Left ventricle myocardium inferior (tissue), 1 donor: ENCODE measurements around the gene LRRC37A. TPM values are rescaled to one million over a fixed set of nuclear protein-coding genes. Genes with fewer than 3 reads are reported as not detected.
A peak's percentile ranks its signal among the peaks of the same experiment; 100 is the strongest.
"Not testable (repeated sequence)": the region's sequence is repeated elsewhere in the genome, so short reads cannot be mapped to it uniquely, and the experiment has no call there.

Source experiments
- DNase-seq: peaks from one replicate; pipeline ENCODE4 v3.0.0-alpha.2; 2020
- H3K27ac ChIP-seq: fragments of 200-600 bp; replicated peaks from 2 replicates; pipeline ENCODE4 v1.8.0; 2021
- H3K27me3 ChIP-seq: fragments of 200-600 bp; 2 replicates; pipeline ENCODE4 v1.8.0; 2021; ENCODE audit warnings: low read depth
- H3K36me3 ChIP-seq: fragments of 200-600 bp; 2 replicates; pipeline ENCODE4 v1.8.0; 2021
- H3K4me1 ChIP-seq: fragments of 200-600 bp; 2 replicates; pipeline ENCODE4 v1.8.0; 2021
- H3K4me3 ChIP-seq: fragments of 200-600 bp; 2 replicates; pipeline ENCODE4 v1.8.0; 2021; ENCODE audit warnings: mild to moderate bottlenecking, moderate library complexity
- H3K9me3 ChIP-seq: fragments of 200-600 bp; replicated peaks from 2 replicates; pipeline ENCODE4 v1.8.0; 2021
- intact Hi-C: fragments of 100-400 bp; cut with micrococcal nuclease; formaldehyde crosslinking; loops from one replicate; pipeline ENCODE4 v1.11.0; 2022
- long read RNA-seq: library from polyadenylated mRNA; unstranded; transcript quantifications from one replicate; pipeline ENCODE4 v2.0.0, GENCODE V29; 2021
- total RNA-seq: library from RNA; stranded (reverse); fragmentation: NEBNext Ultra II Directional; extraction: Animal tissue kit (Norgen Biotek cat#: 25700); gene quantifications from one replicate; pipeline ENCODE4 v1.2.1, GENCODE V29; 2021
- TF ChIP-seq, protein P1 (sequence below): fragments of 200-600 bp; IDR thresholded peaks from 2 replicates; pipeline ENCODE4 v1.8.0; 2021; ENCODE audit warnings: antibody characterized with exemption, mild to moderate bottlenecking, borderline replicate concordance
- donor health status: DM: no; HTN: yes; CAD: no; lungs with severe emphysema.

The LRRC37A gene
- 1.2 TPM for total RNA-seq
- long read RNA-seq, partial matches to known transcripts, result 1 of 1 reads
- long read RNA-seq, other reads (novel, unspliced or antisense), result 0 of 1 reads

DNA sequence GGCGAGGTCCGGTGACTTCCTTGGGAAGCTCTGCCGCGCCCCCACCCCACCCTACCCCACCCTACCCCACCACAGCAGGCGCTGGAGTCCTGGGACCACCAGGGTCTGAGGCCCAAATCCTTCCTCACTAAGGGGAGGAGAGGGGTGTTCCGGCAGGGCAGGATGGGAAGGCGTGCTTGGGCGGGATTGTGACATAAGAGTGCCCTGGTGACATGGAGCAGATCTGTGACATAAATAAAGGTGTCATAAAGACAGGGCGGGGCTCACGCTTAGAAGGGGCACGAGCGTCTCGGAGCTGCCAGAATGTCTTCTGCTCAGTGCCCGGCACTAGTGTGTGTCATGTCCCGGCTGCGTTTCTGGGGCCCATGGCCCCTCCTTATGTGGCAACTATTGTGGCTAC, at the start of gene LRRC37A:
LRRC37A (plus strand) TSS at position 301 of the 400 bp plus-strand sequence; CDS start at position 304, 3 bp downstream.
- H3K9me3 ChIP-seq, H3K27ac ChIP-seq, H3K36me3 ChIP-seq, DNase-seq, H3K4me1 ChIP-seq, H3K4me3 ChIP-seq, intact Hi-C loops, H3K27me3 ChIP-seq: not testable (repeated sequence)

DNA sequence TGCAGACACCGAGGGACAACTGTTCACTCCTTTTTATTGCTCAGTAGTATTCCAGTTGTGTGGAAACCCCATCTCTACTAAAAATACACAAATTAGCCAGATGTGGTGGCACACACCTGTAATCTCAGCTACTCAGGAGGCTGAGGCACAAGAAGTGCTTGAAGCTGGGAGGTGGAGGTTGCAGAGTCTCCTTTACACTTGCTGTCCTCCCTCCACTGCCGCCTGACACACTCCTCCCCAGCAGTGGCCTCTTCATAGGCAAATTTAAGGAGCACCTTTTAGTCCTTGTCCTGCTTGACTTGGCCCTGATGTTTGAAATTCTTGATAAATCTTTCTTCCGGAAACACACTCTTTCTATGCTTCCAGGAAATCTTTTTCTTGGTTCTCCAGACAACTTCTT, 45.8 kb upstream of the LRRC37A start:
- H3K4me1 ChIP-seq, intact Hi-C loops, H3K36me3 ChIP-seq, H3K9me3 ChIP-seq, H3K4me3 ChIP-seq, H3K27ac ChIP-seq, H3K27me3 ChIP-seq, DNase-seq: not testable (repeated sequence)

DNA sequence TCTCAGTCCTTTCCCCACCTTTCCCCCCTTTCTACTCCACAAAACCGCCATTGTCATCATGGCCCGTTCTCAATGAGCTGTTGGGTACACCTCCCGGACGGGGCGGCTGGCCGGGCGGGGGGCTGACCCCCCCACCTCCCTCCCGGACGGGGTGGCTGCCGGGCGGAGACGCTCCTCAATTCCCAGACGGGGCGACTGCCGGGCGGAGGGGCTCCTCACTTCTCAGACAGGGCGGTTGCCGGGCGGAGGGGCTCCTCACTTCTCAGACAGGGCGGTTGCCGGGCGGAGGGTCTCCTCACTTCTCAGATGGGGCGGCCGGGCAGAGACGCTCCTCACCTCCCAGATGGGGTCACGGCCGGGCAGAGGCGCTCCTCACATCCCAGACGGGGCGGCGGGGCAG, 42.1 kb upstream of the LRRC37A start:
- intact Hi-C loops, H3K36me3 ChIP-seq, H3K4me1 ChIP-seq, DNase-seq, H3K4me3 ChIP-seq, H3K27ac ChIP-seq, H3K9me3 ChIP-seq, H3K27me3 ChIP-seq: not testable (repeated sequence)

DNA sequence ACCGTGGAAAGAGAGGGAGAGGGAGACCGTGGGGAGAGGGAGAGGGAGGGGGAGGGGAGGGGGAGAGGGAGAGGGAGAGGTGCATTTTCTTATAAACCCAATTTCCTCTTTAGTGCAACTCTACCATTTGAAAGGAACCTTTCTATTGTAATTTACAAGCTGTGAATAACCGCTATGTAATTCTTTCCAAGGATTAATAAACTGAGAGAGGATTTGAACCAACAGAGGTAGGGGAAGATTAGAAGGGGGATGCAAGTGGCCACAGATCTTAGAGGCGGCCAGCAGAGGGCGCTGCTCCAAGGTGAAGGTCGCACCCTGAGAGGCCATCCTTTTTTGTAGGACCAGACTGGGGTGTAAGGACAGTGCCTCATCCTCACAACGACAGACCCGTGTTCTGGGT, 41.2 kb upstream of the LRRC37A start:
- H3K9me3 ChIP-seq, H3K36me3 ChIP-seq, H3K4me1 ChIP-seq, H3K27me3 ChIP-seq, H3K4me3 ChIP-seq, intact Hi-C loops, H3K27ac ChIP-seq: not testable (repeated sequence)
- TF ChIP-seq, protein P1, sequence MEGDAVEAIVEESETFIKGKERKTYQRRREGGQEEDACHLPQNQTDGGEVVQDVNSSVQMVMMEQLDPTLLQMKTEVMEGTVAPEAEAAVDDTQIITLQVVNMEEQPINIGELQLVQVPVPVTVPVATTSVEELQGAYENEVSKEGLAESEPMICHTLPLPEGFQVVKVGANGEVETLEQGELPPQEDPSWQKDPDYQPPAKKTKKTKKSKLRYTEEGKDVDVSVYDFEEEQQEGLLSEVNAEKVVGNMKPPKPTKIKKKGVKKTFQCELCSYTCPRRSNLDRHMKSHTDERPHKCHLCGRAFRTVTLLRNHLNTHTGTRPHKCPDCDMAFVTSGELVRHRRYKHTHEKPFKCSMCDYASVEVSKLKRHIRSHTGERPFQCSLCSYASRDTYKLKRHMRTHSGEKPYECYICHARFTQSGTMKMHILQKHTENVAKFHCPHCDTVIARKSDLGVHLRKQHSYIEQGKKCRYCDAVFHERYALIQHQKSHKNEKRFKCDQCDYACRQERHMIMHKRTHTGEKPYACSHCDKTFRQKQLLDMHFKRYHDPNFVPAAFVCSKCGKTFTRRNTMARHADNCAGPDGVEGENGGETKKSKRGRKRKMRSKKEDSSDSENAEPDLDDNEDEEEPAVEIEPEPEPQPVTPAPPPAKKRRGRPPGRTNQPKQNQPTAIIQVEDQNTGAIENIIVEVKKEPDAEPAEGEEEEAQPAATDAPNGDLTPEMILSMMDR, result peak; percentile 61
- DNase-seq, result peak; percentile 33

DNA sequence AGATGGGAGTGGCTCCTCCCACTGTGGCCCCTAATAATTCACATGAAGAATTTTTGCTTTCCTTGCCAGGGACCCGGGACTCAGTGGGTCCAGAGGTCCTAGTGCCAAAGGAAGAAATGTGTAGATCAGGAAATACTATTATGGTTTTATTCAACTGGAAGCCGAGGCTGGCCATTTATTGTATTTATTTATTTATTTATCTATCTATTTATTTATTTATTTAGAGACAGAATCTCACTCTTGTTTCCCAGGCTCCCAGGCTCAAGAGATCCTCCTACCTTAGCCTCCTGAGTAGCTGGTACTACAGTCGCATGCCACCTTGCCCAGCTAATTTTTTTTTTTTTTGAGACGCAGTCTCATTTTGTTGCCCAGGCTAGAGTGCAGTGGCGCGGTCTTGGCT, 40.7 kb upstream of the LRRC37A start:
- H3K4me3 ChIP-seq, intact Hi-C loops, H3K4me1 ChIP-seq, DNase-seq, H3K27me3 ChIP-seq, H3K36me3 ChIP-seq, H3K27ac ChIP-seq, H3K9me3 ChIP-seq: not testable (repeated sequence)

DNA sequence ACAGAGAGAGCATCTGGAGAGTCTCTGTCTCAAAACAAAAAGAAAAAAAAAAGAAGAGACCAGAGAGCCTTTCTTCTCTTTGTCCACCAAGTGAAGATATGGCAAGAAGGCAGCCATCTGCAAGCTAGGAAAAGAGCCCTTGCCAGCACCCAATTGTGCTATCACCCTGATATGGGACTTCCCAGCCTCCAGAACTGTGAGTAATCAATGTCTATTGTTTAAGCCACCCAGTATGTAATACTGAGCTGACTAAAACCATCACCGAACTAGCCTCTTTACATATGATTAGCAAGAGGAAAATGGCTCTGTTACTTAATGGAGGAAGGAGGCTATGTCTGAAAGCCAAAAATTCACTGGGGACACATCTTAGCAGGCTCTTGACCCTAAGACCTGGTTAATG, 38.6 kb upstream of the LRRC37A start:
- H3K4me3 ChIP-seq, DNase-seq, H3K27ac ChIP-seq, H3K36me3 ChIP-seq, H3K27me3 ChIP-seq, H3K4me1 ChIP-seq, intact Hi-C loops, H3K9me3 ChIP-seq: not testable (repeated sequence)

DNA sequence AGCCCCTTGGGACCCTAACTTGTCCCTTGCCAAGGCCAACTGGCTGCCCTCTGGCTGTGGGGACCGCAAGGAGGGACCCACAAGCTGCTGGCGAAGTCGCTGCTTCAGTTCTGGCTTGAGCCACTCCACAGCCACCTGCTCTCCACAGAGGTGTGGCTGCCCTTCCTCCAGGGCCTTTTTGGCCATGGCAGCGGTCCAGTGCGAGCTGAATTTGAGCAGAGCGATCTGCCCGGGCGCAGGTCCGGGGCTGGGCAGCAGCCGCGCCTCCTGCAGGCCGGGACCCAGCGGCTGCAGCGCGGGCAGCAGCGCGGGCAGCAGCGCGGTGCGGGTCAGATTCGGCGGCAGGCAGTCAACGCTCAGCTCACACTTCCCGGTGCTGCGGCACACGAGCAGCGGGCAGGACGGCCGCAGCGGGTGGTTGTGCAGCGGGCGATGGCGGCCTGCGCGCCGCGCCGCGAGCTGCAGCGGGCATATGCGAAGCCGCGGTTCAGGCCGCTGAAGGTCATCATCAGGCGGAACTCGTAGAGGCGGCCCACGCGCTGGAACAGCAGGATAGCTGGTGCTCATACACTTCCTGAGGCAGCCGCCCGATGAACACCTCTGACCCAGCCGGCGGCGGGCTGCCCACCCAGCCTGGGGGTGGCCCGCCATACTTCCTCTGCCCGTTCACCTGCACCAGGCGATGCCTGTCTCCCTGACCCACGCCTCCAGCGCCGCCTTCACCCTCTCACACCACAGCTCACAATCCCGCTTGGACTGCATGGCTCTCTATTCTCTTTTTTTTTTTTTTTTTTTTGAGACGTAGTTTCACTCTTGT, 34.9 kb upstream of the LRRC37A start:
- DNase-seq, H3K9me3 ChIP-seq, H3K4me1 ChIP-seq, H3K27me3 ChIP-seq, intact Hi-C loops, H3K36me3 ChIP-seq: not testable (repeated sequence)
- Histone ChIP-seq H3K4me3 (peak overlapping the region; percentile 59), H3K27ac (peak overlapping the region; percentile 33)
- TF ChIP-seq, protein P1, result peak; percentile 24

DNA sequence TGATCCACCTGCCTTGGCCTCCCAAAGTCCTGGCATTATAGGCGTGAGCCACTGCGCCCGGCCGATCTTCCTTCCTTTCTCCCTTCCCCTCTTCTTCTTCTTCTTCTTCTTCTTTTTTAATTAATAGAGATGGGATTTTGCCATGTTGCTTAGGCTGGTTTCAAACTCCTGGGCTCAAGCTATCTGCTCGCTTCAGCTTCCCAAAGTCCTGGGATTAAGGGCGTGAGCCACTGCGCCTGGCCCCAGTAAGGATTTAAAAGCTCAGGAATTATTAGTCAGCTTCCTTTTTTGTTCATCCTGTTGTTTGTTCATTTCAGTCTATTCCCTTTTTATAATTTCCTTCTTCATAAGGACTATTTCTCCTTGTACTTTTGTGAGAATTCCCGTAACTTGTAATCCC, 32.7 kb upstream of the LRRC37A start:
- Histone ChIP-seq H3K4me1 (peaks cover 12% of the 10 kb centered on the region), H3K27ac (no peak overlapping the region), H3K9me3 (no peaks in the 10 kb centered on the region), H3K27me3 (no peaks in the 10 kb centered on the region), H3K4me3 (no peak overlapping the region), H3K36me3 (no peaks in the 10 kb centered on the region)
- DNase-seq, result no peak
- TF ChIP-seq, protein P1, result no peak
- intact Hi-C loops, result no loop called here
